HEK293 (cell line): ENCODE data around the gene WDR82.

Source experiments
- HOXA7 ChIP-seq: sonication (generic); formaldehyde crosslinking; IDR thresholded peaks from 2 replicates; pipeline ENCODE4 v1.8.1; 2022; ENCODE audit warnings: missing genetic modification reagents, borderline replicate concordance
- SP2 ChIP-seq: fragments of 450-650 bp; formaldehyde crosslinking; IDR thresholded peaks from 2 replicates; pipeline ENCODE4 v1.5.1; 2016; ENCODE audit warnings: missing biosample characterization, missing genetic modification characterization
- TCF7L2 ChIP-seq: IDR thresholded peaks from 2 replicates; pipeline ENCODE4 v1.6.1; 2011; ENCODE audit warnings: low read depth, mild to moderate bottlenecking, inconsistent platforms, low read length, moderate library complexity, borderline replicate concordance
- ZBTB7A ChIP-seq: fragments of 450-650 bp; formaldehyde crosslinking; IDR thresholded peaks from 2 replicates; pipeline ENCODE4 v1.5.1; 2016; ENCODE audit warnings: low read depth, missing biosample characterization, missing genetic modification characterization
- ZFHX2 ChIP-seq: fragments of 450-650 bp; formaldehyde crosslinking; conservative IDR thresholded peaks from 2 replicates; pipeline ENCODE4 v1.5.1; 2016; ENCODE audit warnings: missing biosample characterization, missing genetic modification characterization
- ZNF138 ChIP-seq: fragments of 450-650 bp; formaldehyde crosslinking; IDR thresholded peaks from 2 replicates; pipeline ENCODE4 v1.5.1; 2016; ENCODE audit warnings: missing biosample characterization, missing genetic modification characterization, borderline replicate concordance
- ZNF202 ChIP-seq: fragments of 450-650 bp; formaldehyde crosslinking; IDR thresholded peaks from 2 replicates; pipeline ENCODE4 v1.5.1; 2016; ENCODE audit warnings: missing biosample characterization, missing genetic modification characterization, borderline replicate concordance
- ZNF311 ChIP-seq: fragments of 450-650 bp; formaldehyde crosslinking; IDR thresholded peaks from 2 replicates; pipeline ENCODE4 v1.5.1; 2017; ENCODE audit warnings: missing biosample characterization, missing genetic modification characterization, borderline replicate concordance
- ZNF341 ChIP-seq: fragments of 450-650 bp; formaldehyde crosslinking; IDR thresholded peaks from 2 replicates; pipeline ENCODE4; 2016; ENCODE audit warnings: low read depth, missing biosample characterization, missing genetic modification characterization
- ZNF350 ChIP-seq: fragments of 450-650 bp; formaldehyde crosslinking; IDR thresholded peaks from 2 replicates; pipeline ENCODE4 v1.5.0; 2017; ENCODE audit warnings: missing biosample characterization, mild to moderate bottlenecking, missing genetic modification characterization
- ZNF366 ChIP-seq: fragments of 450-650 bp; formaldehyde crosslinking; conservative IDR thresholded peaks from 2 replicates; pipeline ENCODE4 v1.5.1; 2016; ENCODE audit warnings: missing biosample characterization, missing genetic modification characterization
- ZNF423 ChIP-seq: fragments of 450-650 bp; formaldehyde crosslinking; IDR thresholded peaks from 2 replicates; pipeline ENCODE4 v1.5.1; 2016; ENCODE audit warnings: missing biosample characterization, missing genetic modification characterization
- ZNF48 ChIP-seq: fragments of 450-650 bp; formaldehyde crosslinking; IDR thresholded peaks from 2 replicates; pipeline ENCODE4 v1.5.1; 2016; ENCODE audit warnings: missing biosample characterization, missing genetic modification characterization
- ZNF548 ChIP-seq: fragments of 450-650 bp; formaldehyde crosslinking; IDR thresholded peaks from 2 replicates; pipeline ENCODE4 v1.5.1; 2016; ENCODE audit warnings: missing biosample characterization, missing genetic modification characterization
- ZNF555 ChIP-seq: fragments of 450-650 bp; formaldehyde crosslinking; conservative IDR thresholded peaks from 2 replicates; pipeline ENCODE4 v1.5.1; 2017; ENCODE audit warnings: missing biosample characterization, mild to moderate bottlenecking, missing genetic modification characterization, inconsistent platforms
- ZNF558 ChIP-seq: fragments of 450-650 bp; formaldehyde crosslinking; IDR thresholded peaks from 2 replicates; pipeline ENCODE4 v1.5.1; 2016; ENCODE audit warnings: missing biosample characterization, missing genetic modification characterization
- ZNF610 ChIP-seq: fragments of 450-650 bp; formaldehyde crosslinking; IDR thresholded peaks from 2 replicates; pipeline ENCODE4 v1.5.1; 2016; ENCODE audit warnings: missing biosample characterization, missing genetic modification characterization, borderline replicate concordance
- ZNF660 ChIP-seq: fragments of 450-650 bp; IDR thresholded peaks from 2 replicates; pipeline ENCODE4 v1.5.1; 2018; ENCODE audit warnings: missing biosample characterization, mild to moderate bottlenecking, missing genetic modification characterization
- ZNF777 ChIP-seq: fragments of 450-650 bp; formaldehyde crosslinking; IDR thresholded peaks from 2 replicates; pipeline ENCODE4 v1.5.1; 2017; ENCODE audit warnings: missing biosample characterization, missing genetic modification characterization, borderline replicate concordance
- ZNF785 ChIP-seq: fragments of 450-650 bp; formaldehyde crosslinking; IDR thresholded peaks from 2 replicates; pipeline ENCODE4 v1.5.1; 2016; ENCODE audit warnings: missing biosample characterization, missing genetic modification characterization
- ZSCAN16 ChIP-seq: fragments of 450-650 bp; formaldehyde crosslinking; IDR thresholded peaks from 2 replicates; pipeline ENCODE4 v1.5.1; 2016; ENCODE audit warnings: missing biosample characterization, missing genetic modification characterization
- ZSCAN30 ChIP-seq: fragments of 450-650 bp; IDR thresholded peaks from 2 replicates; pipeline ENCODE4 v1.5.1; 2018; ENCODE audit warnings: missing biosample characterization, mild to moderate bottlenecking, missing genetic modification characterization, moderate library complexity
- TF ChIP-seq, protein P1 (sequence below): fragments of 450-650 bp; formaldehyde crosslinking; optimal IDR thresholded peaks from 2 replicates; pipeline ENCODE3; 2016; ENCODE audit warnings: missing biosample characterization, mild to moderate bottlenecking, missing genetic modification characterization
- TF ChIP-seq, protein P2 (sequence below): fragments of 450-650 bp; formaldehyde crosslinking; conservative IDR thresholded peaks from 2 replicates; pipeline ENCODE4 v1.5.1; 2016; ENCODE audit warnings: low read depth, missing biosample characterization, missing genetic modification characterization
- TF ChIP-seq, protein P3 (sequence below): IDR thresholded peaks from 2 replicates; pipeline ENCODE4 v1.6.1; 2011; ENCODE audit warnings: mild to moderate bottlenecking, low read depth, low read length, borderline replicate concordance
- TF ChIP-seq, protein P4 (sequence below): fragments of 450-650 bp; formaldehyde crosslinking; IDR thresholded peaks from 2 replicates; pipeline ENCODE4 v1.5.1; 2016; ENCODE audit warnings: missing biosample characterization, missing genetic modification characterization
- TF ChIP-seq, protein P5 (sequence below): fragments of 450-650 bp; formaldehyde crosslinking; IDR thresholded peaks from 2 replicates; pipeline ENCODE4 v1.5.1; 2016; ENCODE audit warnings: missing biosample characterization, missing genetic modification characterization, borderline replicate concordance

Gene WDR82

DNA sequence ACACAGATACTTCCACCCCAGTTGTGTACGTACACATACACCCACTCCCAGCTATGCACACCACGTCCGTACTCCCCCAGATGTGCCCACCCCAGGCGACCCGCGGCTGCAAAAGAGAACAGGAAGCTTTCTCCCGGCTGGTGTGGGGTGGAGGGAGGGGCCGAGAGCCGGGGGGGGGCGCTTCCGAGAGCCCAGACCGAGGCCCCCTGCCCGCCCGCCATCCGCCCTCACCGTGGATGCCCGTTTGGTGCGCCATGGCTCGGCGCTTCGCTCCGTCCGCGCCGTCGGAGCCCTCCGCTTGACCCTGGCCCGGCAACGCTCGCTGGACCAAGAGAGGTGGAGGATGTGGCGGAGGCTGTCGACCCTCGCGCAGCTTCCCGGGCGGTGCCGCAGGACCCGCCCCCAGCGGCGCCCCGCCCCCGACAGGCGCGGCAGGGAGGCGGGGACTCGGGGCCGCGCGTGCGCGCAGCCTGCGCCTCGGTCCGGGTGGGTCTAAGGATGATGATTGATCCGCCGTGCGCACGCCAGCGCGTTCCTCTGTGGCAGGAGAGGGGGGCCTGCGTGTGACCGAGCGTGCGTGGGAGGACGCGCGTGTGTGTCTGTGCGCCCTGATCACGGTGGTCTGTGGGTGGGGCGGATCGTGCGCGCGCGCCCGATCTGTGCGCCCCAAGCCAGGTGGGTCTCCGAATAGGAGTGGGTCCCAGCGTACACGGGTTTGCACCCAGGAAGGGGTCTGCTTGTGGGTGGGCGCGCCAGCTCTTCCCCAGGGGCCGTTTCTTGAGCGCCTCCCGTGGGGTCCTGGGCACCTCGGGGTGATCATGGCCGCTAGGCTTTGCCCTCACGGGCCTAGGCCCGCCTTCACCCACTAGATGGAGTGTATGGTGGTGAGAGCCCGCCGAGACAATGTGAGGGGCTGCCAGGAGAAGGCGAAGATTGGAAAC is 39.4 kb downstream of the WDR82 start, which contains the start of gene TWF2 (continued):
- TF ChIP-seq, protein P1, sequence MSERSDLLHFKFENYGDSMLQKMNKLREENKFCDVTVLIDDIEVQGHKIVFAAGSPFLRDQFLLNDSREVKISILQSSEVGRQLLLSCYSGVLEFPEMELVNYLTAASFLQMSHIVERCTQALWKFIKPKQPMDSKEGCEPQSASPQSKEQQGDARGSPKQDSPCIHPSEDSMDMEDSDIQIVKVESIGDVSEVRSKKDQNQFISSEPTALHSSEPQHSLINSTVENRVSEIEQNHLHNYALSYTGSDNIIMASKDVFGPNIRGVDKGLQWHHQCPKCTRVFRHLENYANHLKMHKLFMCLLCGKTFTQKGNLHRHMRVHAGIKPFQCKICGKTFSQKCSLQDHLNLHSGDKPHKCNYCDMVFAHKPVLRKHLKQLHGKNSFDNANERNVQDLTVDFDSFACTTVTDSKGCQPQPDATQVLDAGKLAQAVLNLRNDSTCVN (tag by site-specific recombination): peak; percentile 96
- no peak for TF ChIP-seq ZNF660 (tag by site-specific recombination)
- TF ChIP-seq ZNF610 (tag by site-specific recombination): no peak
- TF ChIP-seq, protein P2, sequence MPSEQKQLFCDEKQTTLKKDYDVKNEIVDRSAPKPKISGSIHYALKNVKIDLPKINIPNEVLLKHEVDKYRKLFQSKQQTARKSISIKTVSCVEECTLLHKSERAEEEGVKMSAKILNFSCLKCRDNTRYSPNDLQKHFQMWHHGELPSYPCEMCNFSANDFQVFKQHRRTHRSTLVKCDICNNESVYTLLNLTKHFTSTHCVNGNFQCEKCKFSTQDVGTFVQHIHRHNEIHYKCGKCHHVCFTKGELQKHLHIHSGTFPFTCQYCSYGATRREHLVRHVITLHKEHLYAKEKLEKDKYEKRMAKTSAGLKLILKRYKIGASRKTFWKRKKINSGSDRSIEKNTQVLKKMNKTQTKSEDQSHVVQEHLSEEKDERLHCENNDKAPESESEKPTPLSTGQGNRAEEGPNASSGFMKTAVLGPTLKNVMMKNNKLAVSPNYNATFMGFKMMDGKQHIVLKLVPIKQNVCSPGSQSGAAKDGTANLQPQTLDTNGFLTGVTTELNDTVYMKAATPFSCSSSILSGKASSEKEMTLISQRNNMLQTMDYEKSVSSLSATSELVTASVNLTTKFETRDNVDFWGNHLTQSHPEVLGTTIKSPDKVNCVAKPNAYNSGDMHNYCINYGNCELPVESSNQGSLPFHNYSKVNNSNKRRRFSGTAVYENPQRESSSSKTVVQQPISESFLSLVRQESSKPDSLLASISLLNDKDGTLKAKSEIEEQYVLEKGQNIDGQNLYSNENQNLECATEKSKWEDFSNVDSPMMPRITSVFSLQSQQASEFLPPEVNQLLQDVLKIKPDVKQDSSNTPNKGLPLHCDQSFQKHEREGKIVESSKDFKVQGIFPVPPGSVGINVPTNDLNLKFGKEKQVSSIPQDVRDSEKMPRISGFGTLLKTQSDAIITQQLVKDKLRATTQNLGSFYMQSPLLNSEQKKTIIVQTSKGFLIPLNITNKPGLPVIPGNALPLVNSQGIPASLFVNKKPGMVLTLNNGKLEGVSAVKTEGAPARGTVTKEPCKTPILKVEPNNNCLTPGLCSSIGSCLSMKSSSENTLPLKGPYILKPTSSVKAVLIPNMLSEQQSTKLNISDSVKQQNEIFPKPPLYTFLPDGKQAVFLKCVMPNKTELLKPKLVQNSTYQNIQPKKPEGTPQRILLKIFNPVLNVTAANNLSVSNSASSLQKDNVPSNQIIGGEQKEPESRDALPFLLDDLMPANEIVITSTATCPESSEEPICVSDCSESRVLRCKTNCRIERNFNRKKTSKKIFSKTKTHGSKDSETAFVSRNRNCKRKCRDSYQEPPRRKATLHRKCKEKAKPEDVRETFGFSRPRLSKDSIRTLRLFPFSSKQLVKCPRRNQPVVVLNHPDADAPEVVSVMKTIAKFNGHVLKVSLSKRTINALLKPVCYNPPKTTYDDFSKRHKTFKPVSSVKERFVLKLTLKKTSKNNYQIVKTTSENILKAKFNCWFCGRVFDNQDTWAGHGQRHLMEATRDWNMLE (tag by site-specific recombination): no peak
- TF ChIP-seq ZFHX2 (tag by site-specific recombination): peak; percentile 93
- no peak for TF ChIP-seq ZNF366 (tag by site-specific recombination)
- TF ChIP-seq ZNF138: no peak
- TF ChIP-seq HOXA7: no peak
- peak; percentile 45; the same call in 1 of the 2 replicates for TF ChIP-seq ZNF341
- TF ChIP-seq ZNF558 (tag by site-specific recombination): no peak
- TF ChIP-seq, protein P3, sequence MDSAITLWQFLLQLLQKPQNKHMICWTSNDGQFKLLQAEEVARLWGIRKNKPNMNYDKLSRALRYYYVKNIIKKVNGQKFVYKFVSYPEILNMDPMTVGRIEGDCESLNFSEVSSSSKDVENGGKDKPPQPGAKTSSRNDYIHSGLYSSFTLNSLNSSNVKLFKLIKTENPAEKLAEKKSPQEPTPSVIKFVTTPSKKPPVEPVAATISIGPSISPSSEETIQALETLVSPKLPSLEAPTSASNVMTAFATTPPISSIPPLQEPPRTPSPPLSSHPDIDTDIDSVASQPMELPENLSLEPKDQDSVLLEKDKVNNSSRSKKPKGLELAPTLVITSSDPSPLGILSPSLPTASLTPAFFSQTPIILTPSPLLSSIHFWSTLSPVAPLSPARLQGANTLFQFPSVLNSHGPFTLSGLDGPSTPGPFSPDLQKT: no peak
- TF ChIP-seq ZSCAN16 (tag by site-specific recombination): no peak
- no peak for TF ChIP-seq TCF7L2
- peak; percentile 89; the same call in 1 of the 2 replicates for TF ChIP-seq ZNF785 (tag by site-specific recombination)
- TF ChIP-seq, protein P4, sequence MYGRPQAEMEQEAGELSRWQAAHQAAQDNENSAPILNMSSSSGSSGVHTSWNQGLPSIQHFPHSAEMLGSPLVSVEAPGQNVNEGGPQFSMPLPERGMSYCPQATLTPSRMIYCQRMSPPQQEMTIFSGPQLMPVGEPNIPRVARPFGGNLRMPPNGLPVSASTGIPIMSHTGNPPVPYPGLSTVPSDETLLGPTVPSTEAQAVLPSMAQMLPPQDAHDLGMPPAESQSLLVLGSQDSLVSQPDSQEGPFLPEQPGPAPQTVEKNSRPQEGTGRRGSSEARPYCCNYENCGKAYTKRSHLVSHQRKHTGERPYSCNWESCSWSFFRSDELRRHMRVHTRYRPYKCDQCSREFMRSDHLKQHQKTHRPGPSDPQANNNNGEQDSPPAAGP (tag by site-specific recombination): no peak
- TF ChIP-seq ZNF311 (tag by site-specific recombination): no peak
- TF ChIP-seq, protein P5, sequence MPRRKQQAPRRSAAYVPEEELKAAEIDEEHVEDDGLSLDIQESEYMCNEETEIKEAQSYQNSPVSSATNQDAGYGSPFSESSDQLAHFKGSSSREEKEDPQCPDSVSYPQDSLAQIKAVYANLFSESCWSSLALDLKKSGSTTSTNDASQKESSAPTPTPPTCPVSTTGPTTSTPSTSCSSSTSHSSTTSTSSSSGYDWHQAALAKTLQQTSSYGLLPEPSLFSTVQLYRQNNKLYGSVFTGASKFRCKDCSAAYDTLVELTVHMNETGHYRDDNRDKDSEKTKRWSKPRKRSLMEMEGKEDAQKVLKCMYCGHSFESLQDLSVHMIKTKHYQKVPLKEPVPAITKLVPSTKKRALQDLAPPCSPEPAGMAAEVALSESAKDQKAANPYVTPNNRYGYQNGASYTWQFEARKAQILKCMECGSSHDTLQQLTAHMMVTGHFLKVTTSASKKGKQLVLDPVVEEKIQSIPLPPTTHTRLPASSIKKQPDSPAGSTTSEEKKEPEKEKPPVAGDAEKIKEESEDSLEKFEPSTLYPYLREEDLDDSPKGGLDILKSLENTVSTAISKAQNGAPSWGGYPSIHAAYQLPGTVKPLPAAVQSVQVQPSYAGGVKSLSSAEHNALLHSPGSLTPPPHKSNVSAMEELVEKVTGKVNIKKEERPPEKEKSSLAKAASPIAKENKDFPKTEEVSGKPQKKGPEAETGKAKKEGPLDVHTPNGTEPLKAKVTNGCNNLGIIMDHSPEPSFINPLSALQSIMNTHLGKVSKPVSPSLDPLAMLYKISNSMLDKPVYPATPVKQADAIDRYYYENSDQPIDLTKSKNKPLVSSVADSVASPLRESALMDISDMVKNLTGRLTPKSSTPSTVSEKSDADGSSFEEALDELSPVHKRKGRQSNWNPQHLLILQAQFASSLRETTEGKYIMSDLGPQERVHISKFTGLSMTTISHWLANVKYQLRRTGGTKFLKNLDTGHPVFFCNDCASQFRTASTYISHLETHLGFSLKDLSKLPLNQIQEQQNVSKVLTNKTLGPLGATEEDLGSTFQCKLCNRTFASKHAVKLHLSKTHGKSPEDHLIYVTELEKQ: no peak
- TF ChIP-seq SP2 (tag by site-specific recombination): peak; percentile 59
- no peak for TF ChIP-seq ZNF777 (tag by site-specific recombination)
- TF ChIP-seq ZNF48 (tag by site-specific recombination): no peak
- peak; percentile 97 for TF ChIP-seq ZNF423
- TF ChIP-seq ZNF202 (tag by site-specific recombination): no peak
- TF ChIP-seq ZNF548 (tag by site-specific recombination): no peak
- TF ChIP-seq ZNF350: no peak
- TF ChIP-seq ZSCAN30 (tag by site-specific recombination): no peak
- TF ChIP-seq ZBTB7A: peak; percentile 63; the same call in 1 of the 2 replicates
- TF ChIP-seq ZNF555 (tag by site-specific recombination): no peak
